HG02840 (cell line): ENCODE results near the gene CELF4.

Experiments
- ATAC-seq: cut with Tn5 transposase; IDR thresholded peaks from one replicate; pipeline ENCODE4 v1.9.1; 2021; ENCODE audit warnings: mild to moderate bottlenecking, moderate library complexity, moderate number of reproducible peaks; ENCODE audit not compliant: unreplicated experiment, low FRiP score

The CELF4 gene

GRCh38 chr18:37276111-37276890 lies 289.3 kb downstream of the CELF4 start:
- no peak for ATAC-seq

- no peak for ATAC-seq
Observed at GRCh38 chr18:37275237-37275741, 290.3 kb downstream of the CELF4 start.

DNA sequence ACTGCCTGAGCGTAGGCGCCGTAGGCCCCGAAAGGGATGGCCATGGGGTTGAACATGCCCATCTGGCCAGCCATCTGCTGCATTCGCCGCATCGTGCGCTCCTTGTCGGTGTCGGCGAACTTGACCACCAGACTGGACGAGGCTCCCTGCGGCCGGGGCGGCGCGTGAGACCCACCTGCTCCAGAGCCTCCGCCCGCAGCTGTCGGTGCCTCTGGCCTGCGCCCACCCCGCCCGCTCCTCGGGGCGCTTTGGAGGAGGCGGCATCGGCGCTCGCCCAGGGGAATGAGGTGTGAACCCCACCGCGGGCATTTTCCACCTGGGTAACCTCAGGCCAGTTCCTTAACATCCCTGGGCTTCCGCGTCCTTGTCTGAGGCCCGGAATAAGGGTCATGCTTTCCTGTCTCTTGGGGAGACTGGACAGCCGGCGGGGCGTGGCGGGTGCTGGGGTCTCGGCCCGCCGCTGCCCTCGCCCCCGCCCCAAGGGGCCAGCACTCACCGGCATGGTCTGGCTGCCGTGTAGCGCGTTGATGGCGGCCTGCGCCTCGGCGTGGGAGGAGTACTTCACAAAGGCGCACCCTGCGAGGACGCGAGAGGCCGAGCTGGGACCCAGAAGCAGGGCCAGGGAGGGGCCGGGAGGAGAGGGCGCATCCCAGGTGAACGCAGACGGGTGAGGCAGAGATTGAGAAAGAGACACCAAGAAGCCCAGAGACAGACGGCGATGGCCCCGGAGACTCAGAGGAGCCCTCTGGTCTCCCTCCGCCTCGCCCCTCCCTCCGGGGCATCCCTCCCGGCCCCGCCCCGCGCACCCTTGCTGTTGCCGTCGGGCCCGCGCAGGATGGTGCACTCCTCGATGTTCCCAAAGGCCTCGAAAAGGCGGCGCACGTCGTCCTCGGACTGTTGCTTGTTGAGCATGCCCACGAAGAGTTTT lies 291.0 kb downstream of the CELF4 start:
- ATAC-seq: no peak

GRCh38 chr18:37272841-37273240 lies 292.8 kb downstream of the CELF4 start:
- no peak for ATAC-seq

- ATAC-seq: no peak
Observed at GRCh38 chr18:37272226-37272625, 293.4 kb downstream of the CELF4 start.

GRCh38 chr18:37270666-37271052 lies 294.9 kb downstream of the CELF4 start:
- no peak for ATAC-seq

DNA sequence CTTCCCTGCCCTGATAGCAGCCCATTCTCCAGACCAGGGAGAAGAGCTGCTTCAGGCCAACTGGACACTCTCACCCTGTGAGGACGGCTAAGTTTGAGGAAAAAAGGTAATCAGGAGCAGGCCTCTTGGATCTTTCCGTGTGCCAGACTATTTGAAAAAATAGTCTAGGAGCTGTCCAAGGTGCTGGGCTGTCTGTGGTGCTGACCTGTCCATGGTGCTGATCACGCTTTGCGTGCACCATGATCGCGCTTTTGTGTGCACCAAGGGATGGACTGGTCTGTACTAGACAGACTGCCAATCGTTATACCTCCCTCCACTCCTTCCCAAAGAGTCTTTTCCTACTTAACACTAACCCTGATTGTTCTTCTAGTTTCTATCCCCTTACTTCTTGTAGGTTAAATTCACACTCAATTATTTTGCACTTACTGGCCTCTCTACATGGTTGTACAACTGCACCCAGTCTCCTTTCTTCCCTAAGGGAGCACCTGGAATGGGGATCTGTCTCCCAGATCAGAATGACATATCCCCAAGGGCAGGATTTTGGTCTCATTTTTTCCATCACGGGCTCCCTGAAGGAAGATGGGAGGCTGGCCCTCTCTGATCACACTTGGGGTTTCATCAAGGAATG lies 295.4 kb downstream of the CELF4 start:
- ATAC-seq: no peak

DNA sequence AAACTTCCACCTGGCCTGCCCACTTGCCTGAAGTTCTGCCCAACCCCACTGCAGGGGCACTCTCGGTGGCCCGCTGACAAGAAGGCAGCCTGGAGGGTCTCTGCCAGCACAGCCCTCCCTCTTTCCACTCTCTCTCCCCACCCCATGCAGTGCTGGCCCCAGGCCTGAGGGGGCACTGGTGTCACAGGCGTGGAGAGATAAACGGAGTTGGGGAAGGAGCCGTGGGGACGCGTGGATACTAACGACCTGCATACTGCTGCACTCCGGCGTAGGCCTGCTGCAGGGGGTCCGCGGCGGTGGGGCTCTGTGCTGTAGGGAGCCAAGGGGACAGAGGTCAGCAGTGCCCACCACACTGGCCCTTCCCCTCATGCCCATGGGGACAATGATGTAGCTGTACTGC lies 299.3 kb downstream of the CELF4 start:
- no peak for ATAC-seq

DNA sequence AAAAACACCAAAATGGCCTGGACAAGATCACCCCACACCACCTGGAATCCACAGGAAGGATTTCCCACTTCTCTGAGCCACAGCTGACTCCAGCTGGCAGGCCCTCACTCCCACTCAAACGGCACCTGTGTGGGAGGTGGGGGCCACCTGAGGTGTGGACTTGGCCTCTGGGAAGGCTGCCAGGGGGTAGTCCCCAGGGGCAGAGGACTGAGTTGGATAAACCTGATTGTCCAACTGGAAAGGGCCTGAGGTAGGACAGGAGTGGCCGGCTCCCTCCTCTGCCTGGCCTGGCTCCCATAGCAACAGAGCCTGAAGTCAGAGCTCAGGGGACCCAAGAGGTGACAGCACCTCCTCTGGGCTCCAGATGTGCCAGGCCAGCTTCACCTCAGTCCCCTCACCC lies 300.2 kb downstream of the CELF4 start:
- ATAC-seq: no peak

DNA sequence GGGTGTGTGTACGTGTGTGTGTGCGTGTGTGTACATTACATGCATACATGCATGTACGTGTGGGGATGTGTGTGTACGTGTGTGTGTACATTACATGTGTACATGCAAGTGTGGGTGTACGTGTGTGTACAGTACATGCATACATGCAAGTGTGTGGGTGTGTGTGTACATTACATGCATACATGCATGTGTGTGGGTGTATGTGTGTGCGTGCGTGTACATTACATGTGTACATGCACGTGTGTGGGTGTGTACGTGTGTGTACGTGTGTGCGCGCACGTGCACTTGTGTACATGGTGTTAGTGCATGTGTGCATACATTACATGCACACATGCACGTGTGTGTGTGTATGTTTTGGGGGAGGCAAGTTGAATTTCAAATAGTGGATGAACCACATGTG lies 300.6 kb downstream of the CELF4 start:
- ATAC-seq: no peak

- no peak for ATAC-seq
Observed at GRCh38 chr18:37261988-37262387, 303.6 kb downstream of the CELF4 start.

GRCh38 chr18:37261246-37261840 lies 304.3 kb downstream of the CELF4 start:
- no peak for ATAC-seq

DNA sequence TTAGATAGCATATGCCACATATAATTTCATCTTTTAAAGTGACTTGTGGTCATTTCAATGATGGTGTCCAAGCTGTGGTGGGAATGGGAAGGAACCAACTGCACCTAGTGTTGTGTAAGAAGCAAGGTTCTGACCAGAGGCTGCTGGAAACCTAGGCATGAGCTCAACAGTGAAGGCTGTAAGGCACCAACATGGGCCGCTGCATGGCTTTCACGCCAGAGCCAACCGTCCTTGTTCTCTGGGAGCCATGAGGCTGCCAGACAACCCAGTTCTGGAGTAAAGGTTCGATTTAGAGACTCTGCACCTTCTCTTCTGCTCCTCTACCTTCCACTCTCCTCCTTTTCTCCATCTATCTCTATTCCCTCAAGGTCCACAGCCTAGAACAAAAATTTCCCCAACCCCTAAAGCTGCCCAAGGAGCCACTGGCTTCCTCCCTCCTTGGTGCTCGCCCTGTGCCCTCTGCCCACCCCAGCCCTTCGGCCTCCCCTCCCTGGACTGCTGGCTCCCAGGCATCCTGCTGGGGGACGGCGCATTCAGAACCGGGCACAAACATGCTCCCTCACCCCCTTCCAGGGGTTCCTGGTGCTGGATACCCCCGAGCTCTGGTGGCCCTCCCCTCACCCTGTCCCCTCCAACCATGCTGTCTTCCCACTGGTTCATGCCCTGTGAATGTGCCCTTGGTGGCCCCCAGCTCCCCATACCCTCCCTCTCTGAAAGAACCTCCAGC lies 305.1 kb downstream of the CELF4 start:
- no peak for ATAC-seq

DNA sequence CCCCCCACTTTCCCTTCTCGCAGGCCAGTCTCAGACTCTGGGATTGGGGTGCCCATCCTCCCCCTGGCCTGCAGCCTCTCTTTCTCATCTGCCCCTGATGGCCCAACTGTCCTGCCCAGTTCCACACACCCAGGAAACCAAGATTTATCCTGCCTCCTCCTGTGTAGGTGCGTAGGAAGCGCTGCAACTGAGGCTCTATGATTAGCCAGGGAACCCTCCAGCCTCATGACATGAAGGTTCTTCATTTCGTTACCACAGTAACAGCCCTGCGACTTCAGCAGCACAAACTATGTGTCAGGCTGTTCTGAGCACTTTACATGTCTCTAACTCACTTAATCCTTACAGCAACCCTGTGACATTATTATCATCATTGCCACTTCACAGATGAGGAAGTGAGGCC lies 305.9 kb downstream of the CELF4 start:
- no peak for ATAC-seq

GRCh38 chr18:37258819-37259218 lies 306.8 kb downstream of the CELF4 start:
- no peak for ATAC-seq

GRCh38 chr18:37258131-37258530 lies 307.5 kb downstream of the CELF4 start:
- no peak for ATAC-seq

- ATAC-seq: no peak
Observed at GRCh38 chr18:37254973-37255372, 310.6 kb downstream of the CELF4 start.

- no peak for ATAC-seq
Observed at GRCh38 chr18:37254236-37254754, 311.3 kb downstream of the CELF4 start.

GRCh38 chr18:37253394-37254235 lies 312.0 kb downstream of the CELF4 start:
- no peak for ATAC-seq
